ENCODE results near the gene ATXN1L.
"Not testable (repeated sequence)": the region's sequence is repeated elsewhere in the genome, so short reads cannot be mapped to it uniquely, and the experiment has no call there.

GRCh38 chr16:71810155-71810530, 35.6 kb upstream of the ATXN1L start:
- not testable (repeated sequence) for TF ChIP-seq CTCF (IDR thresholded peaks at IDR 0.05); EZH2 (IDR thresholded peaks at IDR 0.05; ENCODE audit: borderline replicate concordance, insufficient read depth, low read depth, low read length, poor library complexity, severe bottlenecking)

Data from B cell (primary cell).